ENCODE measurements around the gene PEX10.

PEX10 gene

GRCh38 chr1:2408859-2409276, 3.5 kb downstream of the PEX10 start:
- Histone ChIP-seq H3K9ac (ENCODE audit: low read depth, low read length) (no peak overlapping the region), H3K4me1 (ENCODE audit: insufficient read depth, low read length) (no peaks in the 10 kb centered on the region; the same call in 1 of the 2 replicates), H3K36me3 (ENCODE audit: insufficient read depth, low read length) (peaks cover 9% of the 10 kb centered on the region), H3K9me3 (ENCODE audit: control insufficient read depth, insufficient read depth, low read length) (no peaks in the 10 kb centered on the region)

- Histone ChIP-seq H3K9ac (ENCODE audit: low read depth, low read length) (no peak overlapping the region), H3K36me3 (ENCODE audit: insufficient read depth, low read length) (peaks cover 9% of the 10 kb centered on the region), H3K9me3 (ENCODE audit: control insufficient read depth, insufficient read depth, low read length) (no peaks in the 10 kb centered on the region), H3K4me1 (ENCODE audit: insufficient read depth, low read length) (no peaks in the 10 kb centered on the region; the same call in 1 of the 2 replicates)
These were observed 3.9 kb downstream of the PEX10 start for GRCh38 chr1:2408456-2408855.

- Histone ChIP-seq H3K4me1 (ENCODE audit: insufficient read depth, low read length) (no peaks in the 10 kb centered on the region), H3K9ac (ENCODE audit: low read depth, low read length) (no peak overlapping the region), H3K9me3 (ENCODE audit: control insufficient read depth, insufficient read depth, low read length) (no peaks in the 10 kb centered on the region), H3K36me3 (ENCODE audit: insufficient read depth, low read length) (peaks cover 9% of the 10 kb centered on the region)
These were observed 4.4 kb downstream of the PEX10 start for GRCh38 chr1:2407991-2408275.

GRCh38 chr1:2407166-2407990, 5.0 kb downstream of the PEX10 start:
- Histone ChIP-seq H3K4me1 (ENCODE audit: insufficient read depth, low read length) (no peaks in the 10 kb centered on the region), H3K9ac (ENCODE audit: low read depth, low read length) (no peak overlapping the region), H3K36me3 (ENCODE audit: insufficient read depth, low read length) (peaks cover 9% of the 10 kb centered on the region), H3K9me3 (ENCODE audit: control insufficient read depth, insufficient read depth, low read length) (no peaks in the 10 kb centered on the region)

- no peak overlapping the region for H3K9ac ChIP-seq (ENCODE audit: low read depth, low read length)
- peaks cover 9% of the 10 kb centered on the region for H3K36me3 ChIP-seq (ENCODE audit: insufficient read depth, low read length)
- H3K9me3 ChIP-seq (ENCODE audit: control insufficient read depth, insufficient read depth, low read length): no peaks in the 10 kb centered on the region
These were observed 5.8 kb downstream of the PEX10 start for GRCh38 chr1:2406451-2407041.

GRCh38 chr1:2405588-2406295, 6.6 kb downstream of the PEX10 start:
- peaks cover 12% of the 10 kb centered on the region for H3K36me3 ChIP-seq (ENCODE audit: insufficient read depth, low read length)
- no peaks in the 10 kb centered on the region for H3K4me1 ChIP-seq (ENCODE audit: insufficient read depth, low read length)
- no peak overlapping the region for H3K9ac ChIP-seq (ENCODE audit: low read depth, low read length)
- no peaks in the 10 kb centered on the region for H3K9me3 ChIP-seq (ENCODE audit: control insufficient read depth, insufficient read depth, low read length)

More at GRCh38 chr1:2406451-2407041, 5.8 kb downstream of the PEX10 start:
- H3K4me1 ChIP-seq (ENCODE audit: insufficient read depth, low read length): no peaks in the 10 kb centered on the region

- H3K4me1 ChIP-seq (ENCODE audit: insufficient read depth, low read length): no peaks in the 10 kb centered on the region
- H3K9ac ChIP-seq (ENCODE audit: low read depth, low read length): no peak overlapping the region
- no peaks in the 10 kb centered on the region for H3K9me3 ChIP-seq (ENCODE audit: control insufficient read depth, insufficient read depth, low read length)
- H3K36me3 ChIP-seq (ENCODE audit: insufficient read depth, low read length): peaks cover 12% of the 10 kb centered on the region
These were observed 7.4 kb downstream of the PEX10 start for GRCh38 chr1:2404890-2405511.

GRCh38 chr1:2404142-2404889, 8.0 kb downstream of the PEX10 start:
- Histone ChIP-seq H3K9ac (ENCODE audit: low read depth, low read length) (no peak overlapping the region), H3K4me1 (ENCODE audit: insufficient read depth, low read length) (no peaks in the 10 kb centered on the region), H3K36me3 (ENCODE audit: insufficient read depth, low read length) (peaks cover 12% of the 10 kb centered on the region), H3K9me3 (ENCODE audit: control insufficient read depth, insufficient read depth, low read length) (no peaks in the 10 kb centered on the region)

- no peaks in the 10 kb centered on the region for H3K4me1 ChIP-seq (ENCODE audit: insufficient read depth, low read length)
- H3K9me3 ChIP-seq (ENCODE audit: control insufficient read depth, insufficient read depth, low read length): no peaks in the 10 kb centered on the region
- H3K9ac ChIP-seq (ENCODE audit: low read depth, low read length): no peak overlapping the region
- H3K36me3 ChIP-seq (ENCODE audit: insufficient read depth, low read length): peaks cover 12% of the 10 kb centered on the region
These were observed 9.1 kb downstream of the PEX10 start for GRCh38 chr1:2403273-2403672.

GRCh38 chr1:2402420-2402819, 9.9 kb downstream of the PEX10 start:
- Histone ChIP-seq H3K36me3 (ENCODE audit: insufficient read depth, low read length) (peaks cover 16% of the 10 kb centered on the region), H3K9ac (ENCODE audit: low read depth, low read length) (no peak overlapping the region), H3K4me1 (ENCODE audit: insufficient read depth, low read length) (no peaks in the 10 kb centered on the region), H3K9me3 (ENCODE audit: control insufficient read depth, insufficient read depth, low read length) (no peaks in the 10 kb centered on the region)

GRCh38 chr1:2400950-2401649, 11.3 kb downstream of the PEX10 start:
- Histone ChIP-seq H3K4me1 (ENCODE audit: insufficient read depth, low read length) (no peaks in the 10 kb centered on the region), H3K9ac (ENCODE audit: low read depth, low read length) (no peak overlapping the region), H3K9me3 (ENCODE audit: control insufficient read depth, insufficient read depth, low read length) (no peaks in the 10 kb centered on the region), H3K36me3 (ENCODE audit: insufficient read depth, low read length) (peaks cover 16% of the 10 kb centered on the region)

GRCh38 chr1:2400576-2400909, 11.8 kb downstream of the PEX10 start:
- H3K9ac ChIP-seq (ENCODE audit: low read depth, low read length): no peak overlapping the region
- peaks cover 14% of the 10 kb centered on the region for H3K36me3 ChIP-seq (ENCODE audit: insufficient read depth, low read length)
- H3K4me1 ChIP-seq (ENCODE audit: insufficient read depth, low read length): no peaks in the 10 kb centered on the region
- no peaks in the 10 kb centered on the region for H3K9me3 ChIP-seq (ENCODE audit: control insufficient read depth, insufficient read depth, low read length)

GRCh38 chr1:2399890-2400575, 12.3 kb downstream of the PEX10 start:
- H3K36me3 ChIP-seq (ENCODE audit: insufficient read depth, low read length): peaks cover 9% of the 10 kb centered on the region

More at GRCh38 chr1:2399890-2400575, 12.3 kb downstream of the PEX10 start:
- Histone ChIP-seq H3K9ac (ENCODE audit: low read depth, low read length) (no peak overlapping the region), H3K4me1 (ENCODE audit: insufficient read depth, low read length) (no peaks in the 10 kb centered on the region), H3K9me3 (ENCODE audit: control insufficient read depth, insufficient read depth, low read length) (no peaks in the 10 kb centered on the region)
